Measurements from ENCODE around the gene GALNT13.

The GALNT13 gene

GRCh38 chr2:154130821-154131220 is 259.1 kb downstream of the GALNT13 start:
- no peak overlapping the region for H3K4me3 ChIP-seq (ENCODE audit: low read length)

DNA sequence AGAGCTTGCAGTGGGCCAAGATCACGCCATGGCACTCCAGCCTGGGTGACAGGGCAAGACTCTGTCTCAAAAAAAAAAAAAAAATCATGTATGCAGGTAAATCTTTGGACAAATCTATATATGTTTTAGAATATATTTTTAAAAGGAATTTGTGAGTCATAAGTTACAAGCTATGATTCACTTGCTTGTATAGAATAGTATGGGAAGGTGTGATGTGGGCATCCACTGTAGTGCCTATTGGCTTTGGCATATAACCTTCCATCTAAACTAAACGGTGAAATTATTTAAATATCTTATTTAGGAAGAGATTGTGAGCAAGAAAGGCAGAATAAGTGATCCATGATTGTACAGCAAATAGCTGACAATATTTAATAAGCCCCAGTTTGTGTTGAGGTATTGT is 261.1 kb downstream of the GALNT13 start:
- no peak overlapping the region for H2AFZ ChIP-seq (ENCODE audit: low read depth, low read length)
- no peaks in the 10 kb centered on the region for H3K9me3 ChIP-seq (ENCODE audit: insufficient read depth, low read length)
- H3K4me2 ChIP-seq (ENCODE audit: low read length) = no peak overlapping the region
- no peaks in the 10 kb centered on the region for H3K4me1 ChIP-seq (ENCODE audit: low read length)
- H3K9ac ChIP-seq (ENCODE audit: low read length) = no peak overlapping the region
- H3K79me2 ChIP-seq (ENCODE audit: low read length) = no peaks in the 10 kb centered on the region
- TF ChIP-seq EZH2phosphoT487 (IDR thresholded peaks at IDR 0.05; ENCODE audit: low read depth) (no peak), CTCF (IDR thresholded peaks at IDR 0.05; ENCODE audit: low read depth, low read length) (no peak)
- H3K4me3 ChIP-seq (ENCODE audit: low read length) = no peak overlapping the region
- no peak overlapping the region for H3K27ac ChIP-seq (ENCODE audit: low read length)
- no peaks in the 10 kb centered on the region for H4K20me1 ChIP-seq (ENCODE audit: insufficient read depth, low read length)
- no peaks in the 10 kb centered on the region for H3K27me3 ChIP-seq (ENCODE audit: low read depth, low read length)
- no peaks in the 10 kb centered on the region for H3K36me3 ChIP-seq (replicated peaks; ENCODE audit: low read depth, low read length)

More at GRCh38 chr2:154130821-154131220, 259.1 kb downstream of the GALNT13 start:
- no peaks in the 10 kb centered on the region for H3K79me2 ChIP-seq (ENCODE audit: low read length)
- H4K20me1 ChIP-seq (ENCODE audit: insufficient read depth, low read length) = no peaks in the 10 kb centered on the region
- H3K4me1 ChIP-seq (ENCODE audit: low read length) = no peaks in the 10 kb centered on the region
- H2AFZ ChIP-seq (ENCODE audit: low read depth, low read length) = no peak overlapping the region
- no peak for TF ChIP-seq CTCF (IDR thresholded peaks at IDR 0.05; ENCODE audit: low read depth, low read length)
- TF ChIP-seq EZH2phosphoT487 (IDR thresholded peaks at IDR 0.05; ENCODE audit: low read depth) = no peak
- no peaks in the 10 kb centered on the region for H3K9me3 ChIP-seq (ENCODE audit: insufficient read depth, low read length)
- no peak overlapping the region for H3K27ac ChIP-seq (ENCODE audit: low read length)
- H3K27me3 ChIP-seq (ENCODE audit: low read depth, low read length) = no peaks in the 10 kb centered on the region
- no peaks in the 10 kb centered on the region for H3K36me3 ChIP-seq (replicated peaks; ENCODE audit: low read depth, low read length)
- no peak overlapping the region for H3K9ac ChIP-seq (ENCODE audit: low read length)
- H3K4me2 ChIP-seq (ENCODE audit: low read length) = no peak overlapping the region

DNA sequence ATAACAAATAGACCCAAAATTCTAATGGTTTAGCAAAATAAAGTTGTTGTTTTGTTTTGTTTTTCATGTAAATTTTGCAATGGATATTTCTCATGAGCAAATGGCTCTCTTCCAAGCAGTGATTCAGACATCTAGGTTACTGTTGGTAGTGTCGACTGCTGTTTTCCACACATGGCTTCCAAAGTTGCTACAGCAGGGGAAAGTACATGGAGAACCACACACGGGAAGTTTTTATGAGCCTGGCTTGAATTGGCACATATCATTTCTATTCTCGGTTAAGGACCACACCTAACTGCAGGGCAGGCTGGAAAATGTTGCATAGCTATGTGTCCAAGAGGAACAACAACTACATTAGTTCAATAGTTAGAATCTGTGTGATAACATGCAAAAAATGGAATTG is 262.1 kb downstream of the GALNT13 start:
- H3K79me2 ChIP-seq (ENCODE audit: low read length) = no peaks in the 10 kb centered on the region
- H2AFZ ChIP-seq (ENCODE audit: low read depth, low read length) = no peak overlapping the region
- no peaks in the 10 kb centered on the region for H3K4me1 ChIP-seq (ENCODE audit: low read length)

More for the DNA sequence above, 262.1 kb downstream of the GALNT13 start:
- Histone ChIP-seq H3K4me2 (ENCODE audit: low read length) (no peak overlapping the region), H3K27me3 (ENCODE audit: low read depth, low read length) (no peaks in the 10 kb centered on the region), H3K27ac (ENCODE audit: low read length) (no peak overlapping the region), H4K20me1 (ENCODE audit: insufficient read depth, low read length) (no peaks in the 10 kb centered on the region), H3K9me3 (ENCODE audit: insufficient read depth, low read length) (no peaks in the 10 kb centered on the region), H3K9ac (ENCODE audit: low read length) (no peak overlapping the region), H3K4me3 (ENCODE audit: low read length) (no peak overlapping the region), H3K36me3 (replicated peaks; ENCODE audit: low read depth, low read length) (no peaks in the 10 kb centered on the region)
- TF ChIP-seq EZH2phosphoT487 (IDR thresholded peaks at IDR 0.05; ENCODE audit: low read depth) = no peak
- TF ChIP-seq CTCF (IDR thresholded peaks at IDR 0.05; ENCODE audit: low read depth, low read length) = no peak

All from OCI-LY3 (cell line).